HG03354 (cell line): Measurements from ENCODE around the gene FLRT1.

ENCODE experiments used
- ATAC-seq: cut with Tn5 transposase; IDR thresholded peaks from one replicate; pipeline ENCODE4 v1.9.1; 2021; ENCODE audit warnings: mild to moderate bottlenecking; ENCODE audit not compliant: unreplicated experiment, poor library complexity, severe bottlenecking

FLRT1 gene

DNA sequence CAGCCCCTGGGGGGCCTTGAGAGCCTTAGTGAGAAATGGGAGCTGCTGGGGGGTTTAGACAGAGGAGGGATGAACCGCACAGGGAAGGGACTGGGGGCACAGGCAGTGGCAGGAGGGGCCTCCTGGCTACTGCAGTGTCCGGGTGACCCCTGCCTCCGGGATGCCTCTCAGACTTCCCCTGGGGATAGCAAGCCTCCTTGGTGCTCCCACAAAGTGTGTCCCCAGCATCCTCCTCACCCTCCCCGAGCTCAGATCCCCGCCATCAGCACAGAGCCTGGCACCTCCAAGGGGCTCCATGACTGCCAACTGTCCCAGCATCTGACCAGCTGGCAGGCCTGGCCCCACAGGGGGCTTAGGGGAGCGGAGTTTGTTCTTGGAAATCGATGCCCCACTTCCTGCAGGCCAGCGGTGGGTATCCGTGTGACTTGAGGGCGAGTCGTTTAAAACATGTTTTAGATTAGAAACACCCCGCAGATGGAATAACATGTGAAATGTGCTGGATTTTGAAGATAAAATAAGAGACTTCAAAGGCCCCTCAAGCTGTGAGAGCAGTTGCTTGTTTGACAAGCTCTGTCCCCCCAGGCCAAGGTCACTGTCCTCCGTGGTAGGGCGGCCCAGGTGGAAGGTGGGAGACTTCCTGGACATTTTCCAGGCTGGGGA lies 13.5 kb upstream of the FLRT1 start:
- no peak for ATAC-seq

DNA sequence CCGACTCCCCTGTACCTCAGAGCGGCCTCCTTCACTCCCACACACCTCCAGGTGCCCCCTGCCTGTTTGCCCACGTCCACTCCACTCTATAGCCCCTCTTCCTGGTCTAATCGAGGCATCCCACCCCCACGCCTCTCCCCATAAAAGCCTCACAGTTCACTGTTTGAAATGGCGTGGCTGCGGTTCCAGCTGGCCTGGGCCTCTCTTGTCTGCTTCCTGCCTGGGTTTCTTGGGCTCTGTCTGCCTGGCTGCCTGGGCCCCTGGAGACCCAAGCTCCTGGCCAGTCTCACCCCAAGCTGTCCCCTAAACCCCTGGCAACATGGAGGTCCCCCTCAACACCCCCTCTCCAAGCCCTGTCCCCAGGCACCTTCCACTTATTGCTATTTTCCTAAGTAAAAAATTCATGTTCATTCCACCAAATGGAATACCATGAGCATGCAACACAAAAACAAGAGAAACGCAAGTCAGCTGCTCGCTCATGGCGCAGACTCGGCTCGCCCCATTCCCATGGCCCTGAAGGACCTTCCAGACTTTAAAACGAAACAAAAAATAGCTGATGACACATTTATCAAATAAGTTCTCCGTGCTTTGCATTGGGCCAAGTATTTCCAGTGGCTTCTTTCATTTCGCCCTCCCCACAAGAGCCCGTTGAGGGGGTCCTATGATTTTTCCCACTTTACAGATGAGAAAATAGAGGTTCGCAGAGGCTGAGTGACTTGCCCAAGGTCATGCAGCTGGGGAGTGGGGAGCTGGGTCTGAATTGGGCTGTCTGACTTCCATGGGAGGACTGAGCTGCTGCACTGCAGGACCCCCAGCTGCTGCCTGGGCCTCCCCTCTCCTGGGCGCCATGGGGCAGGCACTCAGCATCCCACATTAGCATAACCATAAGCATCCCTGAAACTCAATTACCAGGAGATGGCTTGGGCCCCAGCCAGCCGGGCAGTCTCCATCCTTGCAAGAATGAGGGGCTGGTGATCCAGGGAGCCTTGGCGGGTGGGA lies 11.7 kb upstream of the FLRT1 start:
- ATAC-seq: no peak

DNA sequence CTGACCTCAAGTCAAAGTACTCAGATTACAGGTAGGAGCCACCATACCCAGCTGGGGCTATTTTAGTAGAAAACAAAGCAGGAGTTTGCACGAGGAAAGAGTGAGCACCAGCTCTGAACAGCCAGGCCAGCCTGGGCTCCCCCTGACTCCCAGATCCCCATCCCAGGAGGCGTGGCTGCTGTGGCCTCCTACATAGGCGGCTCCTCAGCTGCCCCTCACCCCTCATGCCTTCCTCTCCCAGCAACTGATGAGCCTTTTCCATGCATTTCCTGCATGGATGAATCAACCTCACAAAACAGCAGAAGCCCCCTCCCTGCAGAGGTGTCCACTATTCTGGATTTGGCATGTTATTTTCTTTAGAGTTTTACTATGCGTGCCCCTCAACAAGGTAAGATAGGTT lies 10.5 kb upstream of the FLRT1 start:
- ATAC-seq: no peak

DNA sequence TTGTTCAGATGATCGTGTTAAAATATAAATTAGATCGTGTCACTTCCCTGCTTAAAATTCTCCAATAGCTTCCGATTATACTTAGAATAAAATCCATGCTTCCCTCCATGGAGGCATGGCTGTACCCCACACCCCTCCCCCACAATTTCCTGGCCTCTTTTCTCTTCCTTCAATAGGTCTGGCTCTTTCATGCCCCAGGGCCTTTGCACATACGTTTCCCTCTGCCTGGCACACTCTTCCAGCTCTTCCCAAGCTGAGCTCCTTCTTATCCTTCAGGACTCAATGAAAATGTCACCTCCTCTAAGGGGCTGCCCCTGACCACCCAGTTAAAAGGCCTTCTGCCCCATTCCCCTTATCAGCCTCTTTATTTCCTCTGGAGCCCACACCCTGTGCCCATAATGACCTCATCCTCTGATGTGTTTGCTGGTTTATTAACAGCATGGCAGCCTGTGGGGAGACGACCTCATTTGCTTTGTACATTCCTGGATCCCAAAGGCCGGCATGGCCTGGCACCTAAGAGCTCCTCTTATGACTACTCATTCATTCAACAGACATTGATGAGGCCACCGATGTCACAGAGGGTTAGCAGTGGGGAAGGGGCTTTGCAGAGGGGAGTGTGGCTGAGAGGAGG lies 9.0 kb upstream of the FLRT1 start:
- no peak for ATAC-seq

DNA sequence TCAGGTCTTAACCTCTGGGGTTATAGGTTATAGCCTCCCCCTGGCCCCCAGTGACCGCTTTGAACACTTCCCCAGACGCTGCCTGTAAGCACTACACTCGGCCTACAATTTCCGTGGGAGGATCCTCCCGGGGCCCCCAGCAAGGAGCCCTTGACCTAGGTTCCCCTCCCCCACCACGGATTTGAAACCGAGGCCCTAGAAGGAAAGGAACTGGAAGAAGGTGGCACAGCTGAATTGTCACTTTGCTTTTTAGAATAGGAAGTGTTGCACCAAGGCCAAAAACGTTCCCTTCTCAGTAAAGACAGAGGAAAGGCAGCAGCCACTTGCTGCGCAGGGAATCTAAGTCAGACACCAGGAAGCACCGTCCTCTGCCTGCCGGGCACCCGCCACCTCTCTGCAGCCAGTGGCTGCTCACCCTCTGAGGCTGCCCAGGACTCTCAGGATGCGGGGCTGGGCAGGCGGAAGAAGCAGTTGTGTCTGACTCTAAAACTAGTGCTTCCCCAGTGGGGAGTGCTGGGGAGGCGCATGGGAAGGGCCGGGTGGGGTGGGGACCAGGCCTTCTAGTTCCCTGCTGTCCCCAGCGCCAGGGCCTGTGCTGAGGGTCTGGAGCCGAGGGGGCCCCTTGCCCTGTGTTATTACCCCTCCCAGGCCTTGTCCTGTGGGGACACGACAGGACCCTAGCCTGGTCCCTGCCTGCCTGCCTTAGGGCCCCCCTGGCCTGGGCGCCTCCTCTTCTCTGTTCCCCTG lies 7.9 kb upstream of the FLRT1 start:
- no peak for ATAC-seq

DNA sequence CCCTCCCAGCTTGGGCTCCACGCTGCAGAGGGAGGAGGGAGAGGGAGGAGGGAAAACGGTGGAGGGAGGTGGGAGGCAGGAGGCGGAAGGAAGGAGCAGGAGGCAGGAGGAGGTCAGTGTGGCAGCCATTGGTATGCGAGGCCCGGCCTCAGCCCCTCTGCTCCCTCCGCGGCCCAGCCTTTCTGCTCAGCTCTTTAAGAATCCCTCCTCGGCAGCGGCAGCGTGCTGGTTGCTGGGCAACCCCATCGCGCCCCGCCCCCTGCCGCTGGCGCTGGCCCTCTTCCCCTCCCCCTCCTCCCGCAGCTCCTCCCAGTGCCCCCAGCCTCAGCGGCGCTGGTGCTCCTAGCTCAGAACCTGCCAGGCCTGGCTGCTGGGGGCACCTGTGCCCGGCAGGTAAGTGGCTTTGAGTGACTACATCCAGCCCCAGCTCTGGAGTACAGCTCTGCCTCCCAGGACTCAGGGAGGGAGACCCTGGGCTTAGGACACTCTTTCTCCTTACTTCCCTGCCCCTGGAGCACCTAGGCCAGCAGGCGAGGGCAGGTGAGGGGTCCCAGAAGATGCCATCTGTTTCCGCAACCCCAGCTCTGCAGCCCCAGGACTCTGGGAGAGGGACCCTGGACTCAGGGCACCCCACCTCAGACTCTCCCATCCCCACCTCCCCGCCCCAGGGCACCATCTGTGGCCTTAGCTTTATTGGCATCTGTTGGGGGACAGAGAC lies 7.2 kb upstream of the FLRT1 start:
- ATAC-seq: no peak

DNA sequence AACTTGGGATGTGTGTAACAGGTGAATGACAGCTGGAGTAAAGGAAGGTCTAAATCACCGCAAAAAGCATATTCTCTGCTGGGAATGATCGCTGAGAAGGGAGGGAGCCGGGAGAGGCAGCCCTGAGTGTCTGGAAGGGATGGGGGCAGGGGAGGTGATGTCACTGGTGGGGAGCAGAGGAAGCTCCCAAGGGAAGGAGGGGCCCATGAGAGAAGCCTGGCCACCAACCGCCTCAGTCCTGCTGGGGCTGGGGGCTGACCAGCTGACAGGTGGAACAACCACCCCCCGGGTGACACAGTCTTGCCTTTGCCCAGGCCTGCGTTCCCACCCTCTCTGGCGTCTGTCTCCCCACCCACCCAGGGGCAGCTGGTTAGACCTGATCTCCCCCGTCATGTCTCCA lies 6.0 kb upstream of the FLRT1 start:
- ATAC-seq: no peak

DNA sequence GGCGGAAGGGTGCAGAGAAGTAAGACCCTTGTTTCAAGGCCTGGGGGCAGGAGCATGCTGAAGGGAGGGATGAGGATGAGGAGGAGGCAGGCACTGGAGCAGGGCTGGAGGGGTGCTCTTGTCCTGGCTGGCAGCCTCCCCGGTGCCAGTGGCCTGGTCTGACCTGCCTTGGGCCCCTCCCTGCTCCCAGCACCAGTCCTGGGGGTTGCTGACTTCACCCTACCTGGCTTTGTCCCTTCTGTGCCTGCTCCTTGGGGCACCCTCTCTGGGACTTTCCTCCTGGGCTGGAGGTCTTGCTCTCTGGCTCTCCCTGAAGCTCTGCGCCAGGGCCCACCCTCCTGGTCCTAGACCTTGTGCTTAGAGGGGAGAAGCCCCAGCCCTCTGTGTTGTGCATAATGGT lies 4.7 kb upstream of the FLRT1 start:
- ATAC-seq: no peak

DNA sequence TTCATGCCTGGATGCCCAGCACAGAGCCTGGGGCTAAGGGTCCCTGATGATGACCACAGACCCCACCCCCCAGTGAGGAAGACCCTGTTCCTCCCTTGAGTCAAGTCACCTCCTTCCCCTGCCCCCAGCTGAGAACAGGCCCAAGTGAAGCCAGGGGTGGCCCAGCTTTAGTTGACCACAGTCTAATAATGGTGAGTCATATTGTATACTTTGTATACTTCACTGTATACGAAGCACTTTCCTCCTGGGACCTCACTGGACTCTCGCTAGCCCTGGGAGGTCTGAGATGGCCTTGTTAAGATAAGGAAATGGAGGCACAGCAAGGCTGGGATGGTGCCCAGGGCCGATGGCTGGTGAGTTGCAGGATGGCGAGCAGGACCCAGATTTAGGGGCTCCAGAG lies 3.7 kb upstream of the FLRT1 start:
- no peak for ATAC-seq

DNA sequence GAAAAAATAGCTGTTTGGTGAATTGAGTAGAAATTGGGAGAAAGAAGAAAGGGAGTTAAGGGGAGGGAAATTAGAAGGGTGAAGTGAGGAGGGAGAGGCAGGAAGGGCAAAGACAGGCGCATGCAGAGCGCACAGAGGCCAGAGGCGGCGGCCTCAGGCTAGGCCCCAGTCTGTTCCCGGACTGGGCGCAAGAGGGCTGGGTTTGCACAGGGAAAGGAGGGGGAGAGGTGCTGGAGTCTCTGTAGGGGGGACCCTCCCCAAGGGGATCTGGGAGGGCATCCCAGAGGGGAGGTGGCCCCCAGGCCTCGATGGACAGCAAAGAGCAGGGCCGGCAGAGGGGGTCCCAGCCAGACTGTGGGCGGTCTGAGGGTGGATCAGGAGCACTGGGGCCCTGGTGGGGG lies 1.3 kb upstream of the FLRT1 start:
- no peak for ATAC-seq

DNA sequence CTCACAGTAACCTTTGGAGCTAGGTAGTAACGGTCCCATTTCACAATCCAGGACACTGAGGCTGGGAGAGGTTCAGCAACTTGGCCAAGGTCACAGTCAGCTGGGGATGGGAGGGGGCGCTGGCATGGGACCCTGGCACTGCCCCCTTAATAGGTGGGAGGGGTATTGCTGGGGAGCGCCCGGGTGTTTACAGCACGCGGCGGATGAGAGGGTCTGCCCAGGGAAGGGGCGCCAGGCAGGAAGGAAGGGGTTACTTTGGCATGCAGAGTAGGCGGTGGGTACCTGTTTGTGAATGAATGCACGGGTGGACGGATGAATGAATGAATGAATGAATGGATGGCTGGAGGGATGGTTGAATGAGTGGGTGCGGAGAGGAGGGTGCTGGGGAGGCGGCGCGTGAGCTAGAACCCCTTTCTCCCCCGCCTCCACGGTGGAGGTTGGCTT lies 628 bp upstream of the FLRT1 start:
- no peak for ATAC-seq

DNA sequence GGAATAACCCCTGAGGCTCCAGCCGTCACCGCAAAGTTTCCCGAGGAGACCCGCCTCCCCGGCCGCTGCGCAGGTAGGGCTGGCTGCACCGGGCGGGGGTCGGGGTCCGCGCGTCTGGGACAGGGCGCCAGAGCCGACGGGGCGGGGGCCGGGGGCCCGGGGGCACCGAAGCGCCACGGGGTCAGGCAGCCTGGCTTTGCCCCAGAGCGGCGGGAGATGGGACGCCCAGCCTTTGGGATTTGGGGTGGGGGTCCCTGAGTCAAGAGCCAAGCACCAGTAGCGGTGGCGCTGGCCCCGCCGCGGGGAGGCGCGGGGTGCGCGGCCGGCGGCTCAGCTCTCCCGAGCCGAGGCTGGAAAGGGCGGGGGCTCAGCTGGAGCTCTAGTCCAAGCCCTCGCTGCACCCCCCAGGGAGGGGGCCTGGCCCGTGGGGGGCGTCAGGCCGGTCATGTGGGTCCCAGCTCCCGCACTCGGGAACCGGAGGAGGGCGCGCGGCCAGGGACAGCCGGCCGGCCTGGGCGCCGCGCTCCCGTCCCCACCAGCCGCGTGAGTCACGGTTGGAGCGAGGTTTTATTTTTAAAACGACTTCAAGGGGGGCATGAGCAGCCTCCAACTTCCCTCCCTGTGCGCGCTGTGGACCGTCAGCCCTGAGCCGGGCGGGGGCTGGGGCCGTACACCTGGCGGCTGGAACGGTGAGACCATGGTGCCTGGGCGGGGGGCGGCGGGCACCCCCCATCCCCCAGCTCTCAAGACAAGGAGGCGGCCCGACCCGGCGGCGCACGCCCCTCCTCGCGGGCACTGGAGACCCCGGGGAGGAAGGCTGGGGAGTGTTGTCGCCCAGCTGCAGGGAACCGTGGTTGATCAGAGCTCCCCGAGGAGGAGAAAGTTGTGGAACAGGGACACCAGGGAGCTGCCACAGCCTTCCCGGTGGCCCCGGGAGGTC lies 626 bp downstream of the FLRT1 start:
- no peak for ATAC-seq

DNA sequence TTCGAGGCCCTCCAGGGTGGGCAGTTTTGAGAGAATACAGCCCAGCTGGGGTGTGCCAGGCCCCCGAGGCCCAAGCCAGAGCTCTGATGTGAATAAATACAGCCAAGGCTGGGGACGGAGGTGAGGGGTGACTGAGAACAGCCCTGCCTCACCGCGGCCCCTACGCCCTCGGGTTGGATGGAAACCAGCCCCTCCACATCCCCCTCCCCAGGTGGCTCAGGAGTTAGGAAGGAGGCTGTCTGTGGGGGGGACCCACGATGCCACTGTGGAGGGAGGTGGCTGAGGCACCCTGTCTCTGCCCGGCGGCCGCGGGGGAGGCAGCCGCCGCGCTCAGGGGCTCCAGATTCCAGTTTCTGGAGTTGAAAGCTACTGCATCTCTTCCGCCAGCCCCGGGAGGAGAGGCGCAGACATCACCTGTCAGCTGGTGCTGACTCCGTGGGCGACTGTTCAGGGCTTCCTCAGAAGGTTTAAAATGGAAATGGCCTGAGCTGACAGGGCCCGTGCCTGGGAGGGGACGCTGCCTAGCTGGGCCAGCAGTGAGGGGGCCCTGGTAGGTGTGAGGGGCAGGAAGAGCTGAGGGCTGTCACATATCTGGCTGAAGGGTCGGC lies 1.4 kb downstream of the FLRT1 start:
- no peak for ATAC-seq

DNA sequence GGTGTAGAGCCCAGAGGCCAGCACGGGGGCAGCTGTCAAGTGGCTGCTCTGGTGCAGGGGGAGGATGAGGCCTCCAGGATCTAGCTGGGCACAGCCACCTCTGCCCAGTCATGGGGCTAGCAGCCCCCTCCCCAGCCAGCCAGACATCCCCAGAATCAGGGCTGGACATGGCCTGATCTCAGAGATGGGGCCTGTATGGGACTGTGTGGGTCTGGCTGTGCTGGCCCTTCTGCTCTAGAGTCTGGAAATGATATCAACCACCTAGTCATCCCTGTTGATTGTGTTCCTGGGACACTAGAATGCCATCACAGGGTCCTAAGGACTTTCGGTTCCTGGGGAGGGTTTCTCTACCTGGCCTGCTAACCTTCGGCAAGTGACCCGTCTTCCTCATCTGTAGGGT lies 2.8 kb downstream of the FLRT1 start:
- no peak for ATAC-seq

DNA sequence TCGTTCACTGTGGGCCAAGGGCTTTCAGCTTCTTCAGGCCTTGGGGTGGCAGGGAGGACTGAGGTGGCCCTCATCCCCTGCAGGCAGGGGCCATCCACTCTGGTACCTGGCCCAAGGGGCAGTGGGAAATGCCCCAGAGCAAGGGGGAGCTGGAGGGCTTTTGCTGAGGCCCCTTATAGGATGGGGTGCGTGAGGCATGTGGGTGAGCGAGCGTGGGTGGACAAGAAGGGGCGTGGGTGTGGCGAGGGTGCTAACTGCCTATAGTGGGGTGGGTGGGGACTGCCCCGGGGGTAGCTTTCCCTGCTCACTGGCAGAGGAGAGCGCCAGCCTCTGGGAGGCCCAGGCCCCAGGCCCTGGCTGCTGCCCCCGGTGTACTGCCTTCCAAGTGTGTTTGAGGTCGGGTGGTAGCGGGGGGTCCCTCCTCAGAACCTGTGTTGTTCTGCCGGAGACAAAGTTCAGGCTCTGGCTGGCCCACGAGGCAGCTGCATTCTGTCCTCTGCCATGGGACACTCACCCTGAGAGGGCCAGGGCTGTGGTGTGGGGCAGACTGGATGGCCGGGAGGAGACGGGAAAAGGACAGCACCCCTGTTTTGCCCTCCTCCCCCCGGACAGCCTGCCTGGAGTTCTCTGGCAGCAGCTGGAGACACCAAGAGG lies 3.4 kb downstream of the FLRT1 start:
- no peak for ATAC-seq

DNA sequence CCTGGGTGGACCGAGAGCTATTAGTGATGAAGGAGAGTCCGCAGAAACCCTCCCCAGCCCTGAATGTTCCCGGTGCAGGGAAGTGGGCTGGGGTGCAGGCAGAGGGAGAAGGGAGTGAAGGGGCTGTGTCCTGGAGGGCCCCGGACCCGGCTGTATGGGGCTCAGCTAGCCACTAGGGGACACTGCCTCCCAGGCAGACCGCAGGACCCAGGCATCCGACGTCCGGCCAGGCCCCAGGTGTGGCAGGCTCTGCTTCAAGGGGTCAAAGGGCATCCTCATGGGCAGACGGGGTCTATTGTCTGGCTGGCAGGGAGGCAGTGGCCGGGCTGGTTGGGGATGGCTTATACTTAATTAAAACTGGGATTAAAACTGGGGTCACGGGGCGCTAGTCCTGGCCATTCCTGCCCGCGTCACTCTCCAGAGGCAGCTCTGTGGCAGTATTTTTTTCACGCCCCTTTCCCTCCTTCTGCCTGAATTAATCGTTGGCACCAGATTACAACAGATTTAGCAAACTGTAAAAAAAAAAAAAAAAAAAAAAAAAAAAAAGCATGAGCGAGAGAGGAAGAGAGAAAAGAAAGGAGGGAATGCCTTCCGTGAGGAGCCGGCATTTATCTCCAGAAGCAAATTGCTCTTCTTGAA lies 5.1 kb downstream of the FLRT1 start:
- ATAC-seq: no peak

DNA sequence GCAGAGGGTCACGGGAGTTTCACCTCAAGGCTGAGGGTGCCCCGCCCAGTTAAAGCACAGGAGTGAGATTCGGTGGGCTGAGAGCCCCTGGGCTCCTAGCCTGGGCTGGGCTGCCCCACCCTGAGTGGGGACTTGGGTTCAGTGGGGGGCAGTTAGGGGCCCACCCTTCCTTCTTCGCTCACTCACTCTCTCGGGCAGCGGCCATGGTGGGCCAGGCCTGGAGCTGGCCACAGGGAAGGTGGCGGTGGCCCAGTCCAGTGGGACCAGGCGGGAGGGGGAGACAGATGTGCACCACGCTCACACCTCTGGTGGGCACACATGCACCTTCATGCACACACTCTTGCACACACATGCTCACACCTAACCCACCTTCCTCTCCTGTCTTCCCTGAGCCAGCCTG lies 6.1 kb downstream of the FLRT1 start:
- ATAC-seq: no peak
